ENCODE data around the gene SLFN14.

- no peak for TF ChIP-seq CTCF (conservative IDR thresholded peaks at IDR 0.05)
- no peak for TF ChIP-seq EZH2 (IDR thresholded peaks at IDR 0.05; ENCODE audit: low read depth)
These were observed 15.1 kb upstream of the SLFN14 start for GRCh38 chr17:35575759-35576158.
